Activated CD8-positive, alpha-beta memory T cell treated with anti-CD3 and anti-CD28 coated beads for 1 hour (primary cell): Measurements from ENCODE around the gene PRMT5.
"Not testable (repeated sequence)": the region's sequence is repeated elsewhere in the genome, so short reads cannot be mapped to it uniquely, and the experiment has no call there.

Source experiments
- DNase-seq, 2 donors: peaks; one replicate each; pipeline ENCODE4 v3.0.0-alpha.2; 2020; ENCODE audit warnings: low read depth in 1 of 2; ENCODE audit errors: extremely low read depth in 1 of 2

The PRMT5 gene

GRCh38 chr14:22929104-22929960 lies at the start of gene PRMT5:
Gene PRMT5, minus strand, starts transcription at chr14:22929376. Its CDS starts 15 bp downstream, at chr14:22929361.
- DNase-seq = peak; percentile 89 to 96

DNA sequence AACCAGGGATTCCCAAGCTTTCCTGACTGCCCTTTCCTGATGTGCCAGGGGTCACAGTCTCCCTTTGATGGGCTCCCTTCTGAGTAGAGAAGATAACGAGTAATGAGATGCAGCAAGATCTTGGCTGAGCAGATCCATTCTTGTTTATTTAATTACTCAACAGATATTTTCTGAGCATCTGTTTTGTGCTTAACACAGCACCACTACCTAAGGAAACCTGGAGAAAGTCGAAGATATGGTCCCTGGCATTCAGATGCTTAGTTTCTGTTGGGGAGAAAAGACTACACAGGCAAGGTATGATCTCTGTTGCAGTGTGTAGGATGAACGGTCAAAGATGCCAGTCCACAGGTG lies 49.3 kb upstream of the PRMT5 start:
- DNase-seq = no peak

DNA sequence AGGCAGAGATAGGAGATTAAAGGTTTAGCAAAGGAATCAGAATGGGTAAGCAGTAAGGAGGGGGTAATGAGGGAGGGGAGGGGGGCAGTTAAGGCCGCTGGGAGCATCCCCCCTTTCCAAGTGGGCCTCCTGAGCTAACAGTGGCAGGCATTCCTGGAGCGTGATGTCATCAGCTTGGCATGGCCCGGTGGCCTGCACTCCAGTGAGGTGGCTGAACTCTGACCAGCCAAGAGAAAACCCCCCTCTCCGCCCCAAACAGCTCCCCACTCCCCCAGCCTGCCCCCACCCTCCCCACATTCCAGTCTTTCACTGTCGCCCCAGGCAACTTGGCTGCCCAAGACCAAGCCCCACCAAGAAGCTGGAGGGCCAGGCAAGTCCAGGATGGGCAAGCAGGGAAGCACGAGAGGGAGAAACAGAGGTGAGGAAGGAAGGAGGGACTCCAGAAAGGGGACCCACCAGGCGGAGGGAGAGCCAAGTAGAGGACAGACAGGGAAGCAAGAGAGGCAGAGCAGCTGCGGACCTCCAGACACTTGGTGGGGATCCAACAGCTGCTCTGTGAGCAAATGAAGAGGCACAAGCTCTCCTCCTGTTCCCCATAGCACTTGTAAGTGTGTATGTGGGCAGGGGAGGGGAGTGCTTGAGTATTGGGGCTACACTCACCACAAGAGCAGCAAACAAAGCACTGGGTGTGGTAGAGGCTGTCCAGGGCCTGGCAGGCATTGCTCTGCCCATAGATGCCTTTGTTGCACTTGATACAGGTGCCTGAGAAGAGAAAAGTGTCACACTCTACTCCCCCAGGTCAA lies 48.7 kb upstream of the PRMT5 start:
- DNase-seq = no peak

GRCh38 chr14:22977434-22977683 lies 48.2 kb upstream of the PRMT5 start:
- DNase-seq = no peak

DNA sequence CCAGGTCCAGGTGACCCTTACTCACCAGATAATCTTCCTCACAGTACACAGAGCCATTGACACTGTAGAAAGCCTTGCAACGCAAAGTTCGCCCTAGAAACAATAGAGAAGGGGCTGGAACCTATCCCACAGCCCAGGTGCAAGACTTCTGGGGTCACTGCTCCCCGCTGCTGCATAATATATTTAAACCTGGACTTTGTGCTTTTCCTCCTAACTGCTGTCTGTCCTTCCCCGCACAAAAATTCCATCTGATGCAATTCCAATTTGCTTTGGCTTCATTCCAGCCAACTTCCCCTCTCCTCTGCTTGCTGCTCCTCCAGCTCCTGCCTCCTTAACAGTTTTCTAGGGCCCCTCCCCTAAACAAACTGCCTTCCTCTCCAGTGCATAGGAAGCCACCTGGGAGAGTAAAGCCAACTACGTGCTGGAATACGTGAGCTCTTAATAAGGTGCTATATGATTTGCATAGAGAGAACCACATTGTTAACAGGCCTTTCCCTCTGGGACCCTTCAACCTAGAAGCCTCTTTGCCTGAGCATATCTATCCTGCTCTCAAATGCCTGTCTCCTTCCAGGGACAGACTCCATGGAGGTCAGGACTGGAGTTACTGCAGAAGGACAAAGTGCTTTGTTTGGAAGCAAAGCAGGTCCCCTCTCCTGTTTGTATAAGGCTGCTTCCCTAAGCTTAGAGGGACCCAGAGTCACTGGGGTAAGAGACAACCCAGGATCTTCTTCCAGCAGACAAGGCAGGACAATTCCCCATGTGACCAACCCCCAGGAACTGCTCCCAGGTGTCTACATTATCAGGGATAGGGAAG lies 47.7 kb upstream of the PRMT5 start:
- no peak for DNase-seq

DNA sequence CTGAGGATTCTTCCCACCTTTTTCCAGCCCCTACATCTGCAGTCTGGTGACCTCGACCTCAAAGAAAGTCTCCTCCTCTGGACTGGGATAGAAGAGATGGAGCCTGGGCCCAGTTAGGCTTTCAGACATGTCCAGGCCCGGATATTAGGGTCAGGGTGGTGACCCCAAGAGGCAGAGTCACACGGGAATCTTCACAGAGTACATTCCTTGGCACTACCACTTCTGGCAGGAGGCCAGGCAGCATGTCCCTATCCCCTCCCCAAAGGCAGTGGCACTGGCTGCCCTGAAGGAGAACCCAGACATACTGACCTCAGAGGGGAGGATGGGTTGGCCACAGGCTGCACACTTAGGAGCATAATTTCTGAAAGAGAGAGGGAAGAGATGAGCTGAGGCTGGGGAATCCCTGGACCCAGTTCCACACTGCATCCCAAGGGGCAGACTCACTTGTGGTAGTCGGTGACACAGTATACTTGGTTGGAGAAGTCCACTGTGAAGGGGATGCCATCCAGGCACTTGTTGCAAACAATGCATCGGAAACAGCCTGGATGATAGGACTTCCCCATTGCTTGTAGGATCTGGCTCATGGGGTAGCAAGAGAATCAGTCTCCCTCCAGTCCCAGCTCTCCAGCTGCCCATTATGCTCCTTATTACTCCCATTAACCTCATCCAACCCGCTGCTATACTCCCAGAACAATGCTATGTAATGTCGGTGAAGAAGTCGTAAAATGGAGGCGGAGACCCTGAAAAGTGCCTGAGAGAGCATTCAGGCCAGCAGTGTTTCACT lies 45.5 kb upstream of the PRMT5 start:
- DNase-seq = no peak

GRCh38 chr14:22973217-22974032 lies 44.2 kb upstream of the PRMT5 start:
- DNase-seq = no peak

DNA sequence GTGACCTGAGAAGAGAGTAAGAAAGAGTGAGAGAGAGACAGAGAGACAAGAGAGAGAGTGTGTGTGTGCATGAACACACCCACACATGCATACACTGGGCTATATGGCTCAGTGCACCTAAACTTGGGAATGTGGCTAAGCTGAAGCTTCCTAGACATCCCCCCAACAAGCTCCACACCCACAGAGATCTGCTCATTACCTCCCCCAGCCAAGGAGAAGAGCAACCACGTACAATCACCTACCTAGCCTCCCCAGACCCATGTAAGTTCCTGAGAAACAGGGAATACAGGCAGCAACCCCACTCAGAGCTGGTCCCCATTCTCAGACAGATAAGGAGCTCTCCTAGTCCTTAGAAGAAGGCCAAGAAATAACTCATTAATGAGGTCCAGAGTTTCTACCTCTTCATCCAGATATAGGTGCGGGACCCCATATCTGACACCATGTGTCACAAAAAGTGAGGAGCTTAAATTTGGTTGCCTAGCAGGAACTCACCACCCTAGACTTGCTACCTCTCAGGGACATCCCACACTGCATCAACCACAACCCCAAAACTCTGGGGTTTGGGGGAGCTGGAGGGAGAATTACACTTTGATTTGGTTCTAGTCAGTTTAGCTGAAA lies 43.2 kb upstream of the PRMT5 start:
- DNase-seq = no peak

- DNase-seq = no peak
Observed at GRCh38 chr14:22971152-22971551, 42.0 kb upstream of the PRMT5 start.

DNA sequence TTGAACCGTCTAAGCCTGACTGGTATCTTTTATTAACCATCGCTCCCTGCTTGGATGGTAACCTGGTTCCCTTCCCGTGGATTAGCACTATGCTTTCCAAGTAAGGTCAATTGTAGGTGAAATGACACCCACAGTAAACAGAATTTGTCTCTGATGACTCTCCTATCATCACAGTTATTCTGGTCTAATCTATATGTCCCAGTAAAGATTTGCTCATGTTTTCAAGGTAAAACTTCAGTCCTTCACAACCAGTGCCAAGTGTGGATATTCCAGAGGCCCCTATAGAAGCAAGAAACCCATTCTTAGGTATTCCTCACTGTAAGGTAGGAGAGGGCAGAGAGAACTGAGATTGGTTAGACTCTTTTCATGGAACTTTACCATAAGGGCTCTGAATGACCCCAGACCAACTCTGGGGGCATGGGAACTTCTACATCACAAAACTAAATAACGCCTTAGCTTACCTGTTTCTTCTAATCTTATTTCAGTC lies 37.6 kb upstream of the PRMT5 start:
- DNase-seq = no peak

- DNase-seq = not testable (repeated sequence)
Observed at GRCh38 chr14:22965916-22966782, 37.0 kb upstream of the PRMT5 start.

- DNase-seq = no peak
Observed at GRCh38 chr14:22962061-22962676, 33.0 kb upstream of the PRMT5 start.

- DNase-seq = no peak
Observed at GRCh38 chr14:22955702-22956569, 26.8 kb upstream of the PRMT5 start.

GRCh38 chr14:22952418-22952817 lies 23.2 kb upstream of the PRMT5 start:
- DNase-seq = no peak

- DNase-seq = not testable (repeated sequence)
Observed at GRCh38 chr14:22951795-22952194, 22.6 kb upstream of the PRMT5 start.

- DNase-seq = no peak
Observed at GRCh38 chr14:22945642-22946041, 16.5 kb upstream of the PRMT5 start.

GRCh38 chr14:22939684-22940083 lies 10.5 kb upstream of the PRMT5 start:
- DNase-seq = no peak
